Neural cell (in vitro differentiated cells): ENCODE measurements around the gene CRB3. TPM values are rescaled to one million over a fixed set of nuclear protein-coding genes. Genes with fewer than 3 reads are reported as not detected.

ENCODE experiments used
- H2AFZ ChIP-seq: fragments of 200-600, 300-800 bp; sonication (generic), shearing (Covaris generic); 2 replicates; pipeline ENCODE4 v1.6.0; 2014; ENCODE audit warnings: low read depth, mild to moderate bottlenecking, antibody characterized with exemption, low read length, moderate library complexity
- H3F3A ChIP-seq: fragments of 200-600 bp; shearing (Covaris generic); 2 replicates; pipeline ENCODE4 v1.6.1; 2016; ENCODE audit warnings: mild to moderate bottlenecking, moderate library complexity, mixed read lengths, antibody characterized with exemption, low read length; ENCODE audit not compliant: insufficient read depth, poor library complexity, severe bottlenecking
- H3K27ac ChIP-seq: fragments of 200-600, 300-800 bp; sonication (generic), shearing (Covaris generic); 2 replicates; pipeline ENCODE4 v1.5.1; 2014; ENCODE audit warnings: mild to moderate bottlenecking, low read length, moderate library complexity
- H3K27me3 ChIP-seq: fragments of 300-800, 200-600 bp; sonication (generic), shearing (Covaris generic); 2 replicates; pipeline ENCODE4 v1.6.0; 2014; ENCODE audit warnings: mild to moderate bottlenecking, low read depth, low read length, moderate library complexity; ENCODE audit not compliant: insufficient read depth
- H3K36me3 ChIP-seq: fragments of 300-800, 200-600 bp; sonication (generic), shearing (Covaris generic); 2 replicates; pipeline ENCODE4 v1.5.1; 2014; ENCODE audit warnings: mild to moderate bottlenecking, antibody characterized with exemption, low read length, moderate library complexity; ENCODE audit not compliant: insufficient read depth
- H3K4me2 ChIP-seq: fragments of 300-800, 200-600 bp; sonication (generic), shearing (Covaris generic); 2 replicates; pipeline ENCODE4 v1.6.0; 2014; ENCODE audit warnings: mild to moderate bottlenecking, low read length
- H3K4me3 ChIP-seq: fragments of 300-800, 200-600 bp; sonication (generic), shearing (Covaris generic); 2 replicates; pipeline ENCODE4 v1.5.1; 2014; ENCODE audit warnings: mild to moderate bottlenecking, low read length, moderate library complexity
- H3K79me2 ChIP-seq: fragments of 200-600 bp; shearing (Covaris generic); replicated peaks from 2 replicates; pipeline ENCODE4 v1.6.0; 2014; ENCODE audit warnings: mild to moderate bottlenecking, low read length, moderate library complexity; ENCODE audit not compliant: insufficient read depth
- H3K9ac ChIP-seq: fragments of 300-800, 200-600 bp; sonication (generic), shearing (Covaris generic); 2 replicates; pipeline ENCODE4 v1.6.1; 2016; ENCODE audit warnings: mild to moderate bottlenecking, low read length, mixed read lengths
- H3K9me2 ChIP-seq: fragments of 200-600 bp; shearing (Covaris generic); 2 replicates; pipeline ENCODE4 v1.6.1; 2016; ENCODE audit warnings: mild to moderate bottlenecking, low read length, mixed read lengths; ENCODE audit not compliant: insufficient read depth
- H3K9me3 ChIP-seq: fragments of 200-600, 300-800 bp; sonication (generic), shearing (Covaris generic); 2 replicates; pipeline ENCODE4 v1.6.1; 2016; ENCODE audit warnings: mild to moderate bottlenecking, mixed run types, low read length, moderate library complexity, mixed read lengths
- H4K20me1 ChIP-seq: fragments of 200-600 bp; shearing (Covaris generic); 2 replicates; pipeline ENCODE4 v1.6.1; 2016; ENCODE audit warnings: mild to moderate bottlenecking, mixed run types; ENCODE audit not compliant: insufficient read depth
- EP300 ChIP-seq: fragments of 450-650 bp; conservative IDR thresholded peaks from 2 replicates; pipeline ENCODE4 v1.6.1; 2014; ENCODE audit warnings: antibody characterized with exemption, mild to moderate bottlenecking, moderate library complexity; ENCODE audit not compliant: poor library complexity, severe bottlenecking
- EZH2 ChIP-seq: fragments of 200-600, 300-800 bp; shearing (Covaris generic), sonication (generic); IDR thresholded peaks from 2 replicates; pipeline ENCODE4 v1.6.1; 2014; ENCODE audit warnings: antibody characterized with exemption, low read length, borderline replicate concordance, mild to moderate bottlenecking; ENCODE audit not compliant: insufficient read depth, poor library complexity, severe bottlenecking
- MXI1 ChIP-seq: fragments of 450-650 bp; conservative IDR thresholded peaks from 2 replicates; pipeline ENCODE4 v1.6.1; 2014; ENCODE audit warnings: antibody characterized with exemption, mild to moderate bottlenecking; ENCODE audit not compliant: poor library complexity, severe bottlenecking
- POLR2AphosphoS5 ChIP-seq: IDR thresholded peaks from 2 replicates; pipeline ENCODE4 v1.6.1; 2012
- RAD21 ChIP-seq: fragments of 450-650 bp; conservative IDR thresholded peaks from 2 replicates; pipeline ENCODE4 v1.6.1; 2014; ENCODE audit warnings: antibody characterized with exemption, mild to moderate bottlenecking, moderate library complexity
- SMC3 ChIP-seq: fragments of 450-650 bp; conservative IDR thresholded peaks from 2 replicates; pipeline ENCODE4 v1.6.1; 2014; ENCODE audit warnings: antibody characterized with exemption, mild to moderate bottlenecking, moderate library complexity; ENCODE audit not compliant: poor library complexity
- TAF1 ChIP-seq: IDR thresholded peaks from 2 replicates; pipeline ENCODE4 v1.6.1; 2012; ENCODE audit warnings: low read depth
- polyA plus RNA-seq: library from polyadenylated mRNA; depleted of rRNA; stranded (reverse); fragments of >200 nt; gene quantifications from 2 replicates; pipeline ENCODE4 v1.2.3, GENCODE V29; 2014
- TF ChIP-seq, protein P1 (sequence below): fragments of 450-650 bp; IDR thresholded peaks from 2 replicates; pipeline ENCODE4 v1.5.1; 2014; ENCODE audit warnings: antibody characterized with exemption, mild to moderate bottlenecking, moderate library complexity; ENCODE audit not compliant: poor library complexity, severe bottlenecking
- TF ChIP-seq, protein P2 (sequence below): IDR thresholded peaks from 2 replicates; pipeline ENCODE4 v1.6.1; 2012; ENCODE audit warnings: borderline replicate concordance

Gene CRB3
- polyA plus RNA-seq, 1 donor from 2014 or later: 0.43 TPM

DNA sequence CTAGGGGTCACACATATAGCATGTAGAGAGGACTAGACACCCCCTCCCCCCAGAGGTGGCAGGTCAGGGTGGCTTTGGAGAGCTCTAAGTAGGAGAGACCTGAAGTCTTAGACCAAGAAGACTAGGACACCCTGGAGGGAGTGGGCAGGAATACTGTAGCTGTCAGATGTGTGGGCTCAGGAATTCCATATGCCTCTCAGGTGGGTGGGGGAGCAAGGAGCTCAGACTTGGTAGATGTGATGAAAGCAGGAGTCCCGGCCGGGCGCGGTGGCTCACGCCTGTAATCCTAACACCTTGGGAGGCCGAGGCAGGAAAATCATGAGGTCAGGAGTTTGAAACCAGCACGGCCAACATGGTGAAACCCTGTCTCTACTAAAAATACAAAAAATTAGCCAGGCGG, 1.6 kb downstream of the CRB3 start:
- Histone ChIP-seq H3K9me2 (no peaks in the 10 kb centered on the region), H4K20me1 (no peaks in the 10 kb centered on the region), H3K9ac (no peak overlapping the region), H3K9me3 (no peaks in the 10 kb centered on the region), H3K4me3 (no peak overlapping the region), H3K79me2 (no peaks in the 10 kb centered on the region), H3F3A (no peaks in the 10 kb centered on the region), H3K36me3 (no peaks in the 10 kb centered on the region), H2AFZ (no peak overlapping the region), H3K4me2 (no peak overlapping the region), H3K27me3 (peaks cover 38% of the 10 kb centered on the region), H3K27ac (no peak overlapping the region)
- TF ChIP-seq EZH2 (no peak), EP300 (no peak), SMC3 (no peak), RAD21 (no peak)

DNA sequence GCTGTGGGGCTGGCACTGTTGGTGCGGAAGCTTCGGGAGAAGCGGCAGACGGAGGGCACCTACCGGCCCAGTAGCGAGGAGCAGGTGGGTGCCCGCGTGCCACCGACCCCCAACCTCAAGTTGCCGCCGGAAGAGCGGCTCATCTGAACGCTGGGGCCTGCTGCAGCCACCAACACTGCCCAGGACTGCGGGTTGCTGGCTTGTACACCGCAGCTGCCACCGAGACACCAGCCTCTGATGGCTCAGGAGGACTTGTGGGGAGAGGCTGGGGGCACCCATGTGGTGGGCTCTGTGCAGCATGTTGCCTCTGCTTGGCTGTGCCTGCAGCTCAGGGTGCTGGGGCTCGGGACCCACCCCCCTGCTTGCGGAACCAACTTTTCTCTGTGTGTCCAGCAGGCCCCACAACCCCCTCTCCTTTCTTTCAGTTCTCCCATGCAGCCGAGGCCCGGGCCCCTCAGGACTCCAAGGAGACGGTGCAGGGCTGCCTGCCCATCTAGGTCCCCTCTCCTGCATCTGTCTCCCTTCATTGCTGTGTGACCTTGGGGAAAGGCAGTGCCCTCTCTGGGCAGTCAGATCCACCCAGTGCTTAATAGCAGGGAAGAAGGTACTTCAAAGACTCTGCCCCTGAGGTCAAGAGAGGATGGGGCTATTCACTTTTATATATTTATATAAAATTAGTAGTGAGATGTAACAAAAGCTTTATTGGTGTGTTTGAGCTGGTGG, 2.6 kb downstream of the CRB3 start:
- Histone ChIP-seq H3F3A (no peaks in the 10 kb centered on the region), H3K27ac (no peak overlapping the region), H3K27me3 (peaks cover 38% of the 10 kb centered on the region), H3K4me2 (no peak overlapping the region), H3K9me2 (no peaks in the 10 kb centered on the region), H3K9ac (no peak overlapping the region), H3K9me3 (no peaks in the 10 kb centered on the region), H2AFZ (no peak overlapping the region), H3K36me3 (no peaks in the 10 kb centered on the region), H4K20me1 (no peaks in the 10 kb centered on the region), H3K4me3 (no peak overlapping the region), H3K79me2 (no peaks in the 10 kb centered on the region)
- TF ChIP-seq POLR2AphosphoS5 (no peak), TAF1 (no peak), EZH2 (no peak), RAD21 (no peak), MXI1 (no peak), SMC3 (no peak), EP300 (no peak)
- TF ChIP-seq, protein P1, sequence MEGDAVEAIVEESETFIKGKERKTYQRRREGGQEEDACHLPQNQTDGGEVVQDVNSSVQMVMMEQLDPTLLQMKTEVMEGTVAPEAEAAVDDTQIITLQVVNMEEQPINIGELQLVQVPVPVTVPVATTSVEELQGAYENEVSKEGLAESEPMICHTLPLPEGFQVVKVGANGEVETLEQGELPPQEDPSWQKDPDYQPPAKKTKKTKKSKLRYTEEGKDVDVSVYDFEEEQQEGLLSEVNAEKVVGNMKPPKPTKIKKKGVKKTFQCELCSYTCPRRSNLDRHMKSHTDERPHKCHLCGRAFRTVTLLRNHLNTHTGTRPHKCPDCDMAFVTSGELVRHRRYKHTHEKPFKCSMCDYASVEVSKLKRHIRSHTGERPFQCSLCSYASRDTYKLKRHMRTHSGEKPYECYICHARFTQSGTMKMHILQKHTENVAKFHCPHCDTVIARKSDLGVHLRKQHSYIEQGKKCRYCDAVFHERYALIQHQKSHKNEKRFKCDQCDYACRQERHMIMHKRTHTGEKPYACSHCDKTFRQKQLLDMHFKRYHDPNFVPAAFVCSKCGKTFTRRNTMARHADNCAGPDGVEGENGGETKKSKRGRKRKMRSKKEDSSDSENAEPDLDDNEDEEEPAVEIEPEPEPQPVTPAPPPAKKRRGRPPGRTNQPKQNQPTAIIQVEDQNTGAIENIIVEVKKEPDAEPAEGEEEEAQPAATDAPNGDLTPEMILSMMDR: no peak
- TF ChIP-seq, protein P2, sequence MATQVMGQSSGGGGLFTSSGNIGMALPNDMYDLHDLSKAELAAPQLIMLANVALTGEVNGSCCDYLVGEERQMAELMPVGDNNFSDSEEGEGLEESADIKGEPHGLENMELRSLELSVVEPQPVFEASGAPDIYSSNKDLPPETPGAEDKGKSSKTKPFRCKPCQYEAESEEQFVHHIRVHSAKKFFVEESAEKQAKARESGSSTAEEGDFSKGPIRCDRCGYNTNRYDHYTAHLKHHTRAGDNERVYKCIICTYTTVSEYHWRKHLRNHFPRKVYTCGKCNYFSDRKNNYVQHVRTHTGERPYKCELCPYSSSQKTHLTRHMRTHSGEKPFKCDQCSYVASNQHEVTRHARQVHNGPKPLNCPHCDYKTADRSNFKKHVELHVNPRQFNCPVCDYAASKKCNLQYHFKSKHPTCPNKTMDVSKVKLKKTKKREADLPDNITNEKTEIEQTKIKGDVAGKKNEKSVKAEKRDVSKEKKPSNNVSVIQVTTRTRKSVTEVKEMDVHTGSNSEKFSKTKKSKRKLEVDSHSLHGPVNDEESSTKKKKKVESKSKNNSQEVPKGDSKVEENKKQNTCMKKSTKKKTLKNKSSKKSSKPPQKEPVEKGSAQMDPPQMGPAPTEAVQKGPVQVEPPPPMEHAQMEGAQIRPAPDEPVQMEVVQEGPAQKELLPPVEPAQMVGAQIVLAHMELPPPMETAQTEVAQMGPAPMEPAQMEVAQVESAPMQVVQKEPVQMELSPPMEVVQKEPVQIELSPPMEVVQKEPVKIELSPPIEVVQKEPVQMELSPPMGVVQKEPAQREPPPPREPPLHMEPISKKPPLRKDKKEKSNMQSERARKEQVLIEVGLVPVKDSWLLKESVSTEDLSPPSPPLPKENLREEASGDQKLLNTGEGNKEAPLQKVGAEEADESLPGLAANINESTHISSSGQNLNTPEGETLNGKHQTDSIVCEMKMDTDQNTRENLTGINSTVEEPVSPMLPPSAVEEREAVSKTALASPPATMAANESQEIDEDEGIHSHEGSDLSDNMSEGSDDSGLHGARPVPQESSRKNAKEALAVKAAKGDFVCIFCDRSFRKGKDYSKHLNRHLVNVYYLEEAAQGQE: no peak
